DND-41 (cell line): ENCODE measurements around the gene CRYBG1.

ENCODE experiments used
- EZH2 ChIP-seq: IDR thresholded peaks from 3 replicates; pipeline ENCODE4 v1.6.1; 2012; ENCODE audit warnings: borderline replicate concordance, low read depth, mild to moderate bottlenecking, moderate library complexity, low read length, inconsistent platforms; ENCODE audit not compliant: severe bottlenecking
- TF ChIP-seq, protein P1 (sequence below): IDR thresholded peaks from 2 replicates; pipeline ENCODE4 v1.5.1; 2012; ENCODE audit warnings: borderline replicate concordance, low read length, moderate library complexity, mild to moderate bottlenecking; ENCODE audit not compliant: poor library complexity, severe bottlenecking; ENCODE audit errors: extremely low read depth

DNA sequence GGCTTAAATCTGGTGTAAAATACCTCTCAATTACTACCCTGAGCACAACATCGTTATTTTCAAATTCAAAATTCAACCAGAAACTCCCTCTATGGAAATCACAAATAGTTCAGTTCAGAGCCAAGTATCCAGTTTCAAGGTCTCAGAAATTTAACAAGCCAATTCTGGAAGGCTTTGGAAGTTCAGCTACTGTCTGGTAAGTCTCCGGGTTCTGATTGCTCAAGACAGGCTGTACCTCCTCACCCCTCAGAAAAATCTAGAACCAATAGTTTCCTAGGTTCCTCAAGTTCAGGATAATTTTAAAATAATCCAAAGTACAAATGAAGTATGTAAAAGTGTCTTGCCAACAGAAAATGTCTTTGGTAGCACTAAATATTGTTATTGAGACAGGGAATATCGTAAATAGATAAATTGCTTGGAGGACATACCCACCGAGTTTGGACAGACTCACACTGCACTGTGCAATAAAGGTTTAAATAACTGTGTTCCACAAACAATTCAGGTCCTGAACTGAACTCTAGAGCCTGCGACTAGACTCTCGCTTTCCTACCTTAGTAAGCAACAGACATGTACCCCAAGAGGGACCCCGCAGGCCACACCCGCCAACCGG is 35.7 kb upstream of the CRYBG1 start:
- TF ChIP-seq, protein P1, sequence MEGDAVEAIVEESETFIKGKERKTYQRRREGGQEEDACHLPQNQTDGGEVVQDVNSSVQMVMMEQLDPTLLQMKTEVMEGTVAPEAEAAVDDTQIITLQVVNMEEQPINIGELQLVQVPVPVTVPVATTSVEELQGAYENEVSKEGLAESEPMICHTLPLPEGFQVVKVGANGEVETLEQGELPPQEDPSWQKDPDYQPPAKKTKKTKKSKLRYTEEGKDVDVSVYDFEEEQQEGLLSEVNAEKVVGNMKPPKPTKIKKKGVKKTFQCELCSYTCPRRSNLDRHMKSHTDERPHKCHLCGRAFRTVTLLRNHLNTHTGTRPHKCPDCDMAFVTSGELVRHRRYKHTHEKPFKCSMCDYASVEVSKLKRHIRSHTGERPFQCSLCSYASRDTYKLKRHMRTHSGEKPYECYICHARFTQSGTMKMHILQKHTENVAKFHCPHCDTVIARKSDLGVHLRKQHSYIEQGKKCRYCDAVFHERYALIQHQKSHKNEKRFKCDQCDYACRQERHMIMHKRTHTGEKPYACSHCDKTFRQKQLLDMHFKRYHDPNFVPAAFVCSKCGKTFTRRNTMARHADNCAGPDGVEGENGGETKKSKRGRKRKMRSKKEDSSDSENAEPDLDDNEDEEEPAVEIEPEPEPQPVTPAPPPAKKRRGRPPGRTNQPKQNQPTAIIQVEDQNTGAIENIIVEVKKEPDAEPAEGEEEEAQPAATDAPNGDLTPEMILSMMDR: no peak
- TF ChIP-seq EZH2: no peak
